GM12878 (cell line): ENCODE results near the gene HINT2. TPM values are rescaled to one million over a fixed set of nuclear protein-coding genes. Genes with fewer than 3 reads are reported as not detected.

Experiments used
- ATAC-seq: fragments of 200-7000 bp; cut with Tn5 transposase; 3 replicates; pipeline ENCODE4 v1.9.1; 2020; ENCODE audit warnings: mild to moderate bottlenecking, moderate library complexity
- BruUV-seq: library from RNA; stranded (reverse); fragments of 400-500 nt; replicated peaks from 2 replicates; lab custom pipeline; 2021; lab: Mats Ljungman, UMichigan
- CTCF ChIA-PET: fragments of 300-600 bp; sonication (Branson Sonifier 250); formaldehyde crosslinking; extraction: SDS; loops from one replicate; lab custom pipeline; 2021; ENCODE audit warnings: inconsistent platforms; lab: Yijun Ruan, JAX
- POLR2A ChIA-PET: fragments of 350-600 bp; formaldehyde crosslinking; extraction: SDS; loops from one replicate; lab custom pipeline; 2021; ENCODE audit warnings: inconsistent platforms; lab: Charles Lee
- RAD21 ChIA-PET: fragments of 300-600 bp; sonication (Branson Sonifier 250); formaldehyde crosslinking; loops from one replicate; lab custom pipeline; 2023; ENCODE audit warnings: antibody characterized with exemption; ENCODE audit not compliant: unreplicated experiment; lab: Charles Lee
- SMC1A ChIA-PET: fragments of 300-600 bp; sonication (Branson Sonifier 250); formaldehyde crosslinking; loops from one replicate; lab custom pipeline; 2023; ENCODE audit not compliant: unreplicated experiment, uncharacterized antibody; lab: Charles Lee
- DNase-seq: peaks from one replicate; pipeline ENCODE4 v3.0.0-alpha.2; 2011; ENCODE audit warnings: low read depth, low spot score
- FAIRE-seq: peaks from 3 replicates; lab custom pipeline; 2011; peaks lifted over from hg19 to GRCh38; lab: Jason Lieb, UNC
- H2AFZ ChIP-seq: 2 replicates; pipeline ENCODE4 v1.6.0; 2011; ENCODE audit warnings: low read depth, low read length, control low read depth; ENCODE audit not compliant: control insufficient read depth
- H3K27ac ChIP-seq: 2 replicates; pipeline ENCODE4 v1.5.1; 2011; ENCODE audit warnings: control low read depth; ENCODE audit not compliant: control insufficient read depth, insufficient read depth
- H3K27me3 ChIP-seq, 2 experiments: replicated peaks in 1 of 2; 2 replicates each; pipeline versions ENCODE4 v1.6.0 to v1.6.1; 2011; ENCODE audit warnings: low read length in 1 of 2; ENCODE audit not compliant: control insufficient read depth in 2 of 2, insufficient read depth in 2 of 2
- H3K36me3 ChIP-seq, 2 experiments: 2 replicates each; pipeline ENCODE4 v1.5.1; 2011; ENCODE audit warnings: low read length in 1 of 2; ENCODE audit not compliant: control insufficient read depth in 2 of 2, insufficient read depth in 2 of 2
- H3K4me1 ChIP-seq: 2 replicates; pipeline ENCODE4 v1.6.1; 2011; ENCODE audit warnings: mild to moderate bottlenecking, low read length, moderate library complexity, mixed read lengths; ENCODE audit not compliant: control insufficient read depth, insufficient read depth
- H3K4me2 ChIP-seq: 2 replicates; pipeline ENCODE4 v1.6.0; 2011; ENCODE audit warnings: control low read depth; ENCODE audit not compliant: control insufficient read depth, insufficient read depth
- H3K4me3 ChIP-seq: fragments of 200-600 bp; sonication (generic); 2 replicates; pipeline ENCODE4 v1.5.1; 2016
- H3K79me2 ChIP-seq: 2 replicates; pipeline ENCODE4 v1.6.0; 2011; ENCODE audit warnings: low read length; ENCODE audit not compliant: control insufficient read depth, insufficient read depth
- H3K9ac ChIP-seq: 2 replicates; pipeline ENCODE4 v1.8.0; 2011; ENCODE audit warnings: low read length, control low read depth, mixed read lengths; ENCODE audit not compliant: control insufficient read depth, insufficient read depth
- H3K9me3 ChIP-seq: replicated peaks from 3 replicates; pipeline ENCODE4 v1.5.1; 2011; ENCODE audit warnings: mild to moderate bottlenecking, low read length; ENCODE audit not compliant: control insufficient read depth, insufficient read depth
- H4K20me1 ChIP-seq: 2 replicates; pipeline ENCODE4 v1.6.0; 2011; ENCODE audit not compliant: control insufficient read depth, insufficient read depth
- BHLHE40 ChIP-seq, 2 experiments: fragments of 450-650 bp in 1 of 2; IDR thresholded peaks; 2 replicates each; pipeline ENCODE4 v1.6.1; 2011 to 2017; ENCODE audit warnings: low read depth in 2 of 2, borderline replicate concordance in 1 of 2, improper control_type of control experiment in 1 of 2, low read length in 1 of 2, mild to moderate bottlenecking in 1 of 2
- BRCA1 ChIP-seq: IDR thresholded peaks from 2 replicates; pipeline ENCODE4 v1.6.1; 2011; ENCODE audit warnings: low read depth, low read length, improper control_type of control experiment
- CBFB ChIP-seq: IDR thresholded peaks from 2 replicates; pipeline ENCODE4 v1.6.1; 2016; ENCODE audit warnings: antibody characterized with exemption, low read depth
- DPF2 ChIP-seq: fragments of 450-650 bp; IDR thresholded peaks from 2 replicates; pipeline ENCODE4 v1.6.1; 2017; ENCODE audit warnings: mild to moderate bottlenecking
- ETV6 ChIP-seq, 2 experiments: fragments of 450-650 bp in 1 of 2; IDR thresholded peaks in 1 of 2; conservative IDR thresholded peaks in 1 of 2; 2 replicates each; pipeline ENCODE4 v1.6.1; 2014; ENCODE audit warnings: antibody characterized with exemption in 1 of 2, borderline replicate concordance in 1 of 2, low read depth in 1 of 2, mild to moderate bottlenecking in 1 of 2, moderate library complexity in 1 of 2
- EZH2 ChIP-seq: IDR thresholded peaks from 2 replicates; pipeline ENCODE4 v1.6.1; 2012; ENCODE audit warnings: low read depth, mild to moderate bottlenecking, control low read depth, inconsistent platforms, low read length, borderline replicate concordance; ENCODE audit not compliant: control insufficient read depth
- HCFC1 ChIP-seq: fragments of 150-350 bp; IDR thresholded peaks from 2 replicates; pipeline ENCODE4 v1.6.1; 2014; ENCODE audit warnings: low read length
- IKZF1 ChIP-seq: fragments of 450-650 bp; conservative IDR thresholded peaks from 2 replicates; pipeline ENCODE4 v1.6.1; 2017; ENCODE audit warnings: antibody characterized with exemption, mild to moderate bottlenecking
- POLR2AphosphoS5 ChIP-seq: IDR thresholded peaks from 2 replicates; pipeline ENCODE4 v1.6.1; 2011; ENCODE audit warnings: mild to moderate bottlenecking, low read length, inconsistent platforms
- SP1 ChIP-seq: IDR thresholded peaks from one replicate; pipeline ENCODE4 v1.6.1; 2011; ENCODE audit warnings: low read depth, low read length
- SREBF1 ChIP-seq: IDR thresholded peaks from 2 replicates; pipeline ENCODE4 v1.6.1; 2012; ENCODE audit warnings: mild to moderate bottlenecking, low read length
- SRF ChIP-seq, 2 experiments: IDR thresholded peaks; 2 replicates each; pipeline ENCODE4 v1.6.1; 2011; ENCODE audit warnings: low read depth in 2 of 2, low read length in 2 of 2, mild to moderate bottlenecking in 1 of 2, moderate library complexity in 1 of 2
- TCF12 ChIP-seq: IDR thresholded peaks from 2 replicates; pipeline ENCODE4 v1.6.1; 2011; ENCODE audit warnings: low read depth, mild to moderate bottlenecking, low read length
- WGBS: methylation state at CpG from one replicate; pipeline ENCODE4 v1.1.6; 2016; ENCODE audit warnings: low lambda C conversion rate; ENCODE audit not compliant: insufficient replicate concordance, insufficient coverage; ENCODE audit errors: missing lambda C conversion rate; 5-methylcytosine and 5-hydroxymethylcytosine counted together
- in situ Hi-C: fragments of 300-500 bp; cut with MboI; formaldehyde crosslinking; loops from 9 replicates; pipeline ENCODE4 v1.14.3; 2018; ENCODE audit warnings: mixed read lengths
- intact Hi-C: fragments of 100-400 bp; cut with micrococcal nuclease; formaldehyde crosslinking; loops from one replicate; pipeline ENCODE4 v1.14.2; 2022; ENCODE audit not compliant: unreplicated experiment
- polyA plus RNA-seq, 11 experiments: library from polyadenylated mRNA; depleted of rRNA in 4 of 11; unstranded in 6 of 11; stranded (reverse) in 5 of 11; fragments of >200 nt; fragmentation: Nextera tagmentation in 4 of 11; fragmentation: Illumina TruSeq in 1 of 11; extraction: Ambion mirVana in 4 of 11; extraction: Trizol in 1 of 11; gene quantifications; 1 replicate in 1 of 11; 2 replicates in 10 of 11; pipeline versions ENCODE4 v1.2.1 to v1.2.3, GENCODE V29; 2011 to 2016; ENCODE audit warnings: inconsistent platforms in 2 of 11, missing spikeins in 2 of 11, low read depth in 1 of 11
- total RNA-seq, 4 experiments: library from RNA; depleted of rRNA in 3 of 4; stranded (reverse); fragments of >200 nt in 3 of 4; fragmentation: Illumina TruSeq in 1 of 4; extraction: Trizol in 1 of 4; gene quantifications; 2 replicates each; pipeline versions ENCODE4 v1.2.1 to v1.2.3, GENCODE V29; 2013 to 2021
- TF ChIP-seq, protein P1 (sequence below): IDR thresholded peaks from 2 replicates; pipeline ENCODE4 v1.6.1; 2012; ENCODE audit warnings: low read depth, low read length, improper control_type of control experiment
- TF ChIP-seq, protein P2 (sequence below): IDR thresholded peaks from 2 replicates; pipeline ENCODE4 v1.6.1; 2011; ENCODE audit warnings: mild to moderate bottlenecking, low read depth, low read length, moderate library complexity; ENCODE audit not compliant: insufficient replicate concordance

The HINT2 gene
- total and polyA plus RNA-seq, 10 of the 15 experiments (the other 5 are each of a cell fraction or from before 2014, with no cell fraction given), result 12.1 to 144 (median 51.7) TPM

DNA sequence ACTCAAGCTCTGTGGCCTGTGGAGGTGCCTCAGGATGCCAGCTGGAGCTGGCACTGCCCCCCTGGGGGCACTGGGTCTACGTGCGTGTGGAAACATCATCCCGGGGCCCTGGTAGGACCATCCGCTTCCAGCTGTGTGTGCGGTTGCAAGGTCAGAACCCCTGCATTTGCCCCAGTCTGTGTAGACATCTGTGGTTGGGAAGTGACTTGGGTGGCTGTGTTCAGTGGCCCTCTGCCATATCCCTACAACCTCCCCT is 26.7 kb upstream of the HINT2 start:
- Histone ChIP-seq H3K79me2 (no peaks in the 10 kb centered on the region), H2AFZ (no peak overlapping the region), H3K27ac (no peak overlapping the region), H3K9ac (no peak overlapping the region), H4K20me1 (no peaks in the 10 kb centered on the region), H3K9me3 (no peaks in the 10 kb centered on the region), H3K27me3 (no peaks in the 10 kb centered on the region), H3K4me1 (peaks cover 61% of the 10 kb centered on the region), H3K4me3 (no peak overlapping the region), H3K4me2 (no peak overlapping the region), H3K36me3 (no peaks in the 10 kb centered on the region)
- in situ Hi-C loops, result no loop called here
- SMC1A ChIA-PET, result interaction anchor here (1.2 to 7.9 kb wide), 2 partner anchors 7 to 183 kb away, joined by 3 to 118 read pairs; no protein-coding TSS in a partner anchor
- no TSS peak for BruUV-seq
- FAIRE-seq (no peak), ATAC-seq (no peak), DNase-seq (no peak)
- intact Hi-C loops, result no loop called here
- TF ChIP-seq IKZF1 (no peak), BHLHE40 (IDR thresholded peaks at IDR 0.05; ENCODE audit: borderline replicate concordance in 1 of 2, low read depth in 2 of 2, low read length in 1 of 2) (no peak), HCFC1 (no peak), SREBF1 (no peak), SP1 (no peak), SRF (IDR thresholded peaks at IDR 0.05; ENCODE audit: low read depth in 2 of 2, low read length in 2 of 2) (no peak), DPF2 (no peak), POLR2AphosphoS5 (no peak), EZH2 (no peak), TCF12 (no peak), BRCA1 (no peak), CBFB (no peak), ETV6 (conservative IDR thresholded peaks at IDR 0.05 in 1 of 2, IDR thresholded peaks at IDR 0.05 in 1 of 2; ENCODE audit: borderline replicate concordance in 1 of 2, low read depth in 1 of 2) (no peak)
- TF ChIP-seq, protein P1, sequence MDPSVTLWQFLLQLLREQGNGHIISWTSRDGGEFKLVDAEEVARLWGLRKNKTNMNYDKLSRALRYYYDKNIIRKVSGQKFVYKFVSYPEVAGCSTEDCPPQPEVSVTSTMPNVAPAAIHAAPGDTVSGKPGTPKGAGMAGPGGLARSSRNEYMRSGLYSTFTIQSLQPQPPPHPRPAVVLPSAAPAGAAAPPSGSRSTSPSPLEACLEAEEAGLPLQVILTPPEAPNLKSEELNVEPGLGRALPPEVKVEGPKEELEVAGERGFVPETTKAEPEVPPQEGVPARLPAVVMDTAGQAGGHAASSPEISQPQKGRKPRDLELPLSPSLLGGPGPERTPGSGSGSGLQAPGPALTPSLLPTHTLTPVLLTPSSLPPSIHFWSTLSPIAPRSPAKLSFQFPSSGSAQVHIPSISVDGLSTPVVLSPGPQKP, result no peak
- TF ChIP-seq, protein P2, sequence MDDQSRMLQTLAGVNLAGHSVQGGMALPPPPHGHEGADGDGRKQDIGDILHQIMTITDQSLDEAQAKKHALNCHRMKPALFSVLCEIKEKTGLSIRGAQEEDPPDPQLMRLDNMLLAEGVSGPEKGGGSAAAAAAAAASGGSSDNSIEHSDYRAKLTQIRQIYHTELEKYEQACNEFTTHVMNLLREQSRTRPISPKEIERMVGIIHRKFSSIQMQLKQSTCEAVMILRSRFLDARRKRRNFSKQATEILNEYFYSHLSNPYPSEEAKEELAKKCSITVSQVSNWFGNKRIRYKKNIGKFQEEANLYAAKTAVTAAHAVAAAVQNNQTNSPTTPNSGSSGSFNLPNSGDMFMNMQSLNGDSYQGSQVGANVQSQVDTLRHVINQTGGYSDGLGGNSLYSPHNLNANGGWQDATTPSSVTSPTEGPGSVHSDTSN, result no peak
- 98% methylated on average over 5 of the region's 5 CpGs for WGBS
- RAD21 ChIA-PET, result interaction anchor here (4.7 kb wide), 1 partner anchor 8 kb away, joined by 41 read pairs; no protein-coding TSS in a partner anchor
- POLR2A ChIA-PET, result interaction anchor here (1.8 to 8.0 kb wide), 2 partner anchors 8 to 29 kb away, joined by 8 to 80 read pairs; partner anchors contain the start of gene SPAG8
- CTCF ChIA-PET, result interaction anchor here (1.5 to 5.4 kb wide), 3 partner anchors 8 to 15 kb away, joined by 4 to 49 read pairs (median 10); partner anchors contain the start of genes FAM221B and TMEM8B
